ENCODE data around the gene PNMA8A. TPM values are rescaled to one million over a fixed set of nuclear protein-coding genes. Genes with fewer than 3 reads are reported as not detected.

The PNMA8A gene
- total RNA-seq, 2 experiments from 2014 or later: not detected

GRCh38 chr19:46426035-46426505 is 45.3 kb downstream of the PNMA8A start:
- Mint-ChIP-seq H3K9me3 (ENCODE audit: low read depth) (no peaks in the 10 kb centered on the region), H3K27me3 (peaks cover 70% of the 10 kb centered on the region), H3K4me3 (peak overlapping the region; percentile 57), H3K36me3 (ENCODE audit: low read depth) (no peaks in the 10 kb centered on the region), H3K27ac (no peak overlapping the region), H3K4me1 (peaks cover 27% of the 10 kb centered on the region)
- intact Hi-C loops (cut with DNase I, micrococcal nuclease): loop anchor here in 1 of 2 experiments (2.0 kb wide), 2 partner anchors 41 to 311 kb away; no protein-coding TSS in a partner anchor
- ATAC-seq (no peak), DNase-seq (no peak)
- POLR2A ChIA-PET: no interaction called here
- CTCF ChIA-PET: interaction anchor here (0.6 to 1.2 kb wide), 2 partner anchors 31 to 344 kb away, joined by 3 read pairs; no protein-coding TSS in a partner anchor

GRCh38 chr19:46423188-46423587 is 48.2 kb downstream of the PNMA8A start:
- Mint-ChIP-seq H3K27ac (no peak overlapping the region), H3K27me3 (peaks cover 52% of the 10 kb centered on the region), H3K4me3 (no peak overlapping the region), H3K36me3 (ENCODE audit: low read depth) (no peaks in the 10 kb centered on the region), H3K4me1 (peaks cover 19% of the 10 kb centered on the region), H3K9me3 (ENCODE audit: low read depth) (no peaks in the 10 kb centered on the region)
- ATAC-seq (no peak), DNase-seq (no peak)
- ChIA-PET POLR2A (interaction anchor here (0.6 kb wide), 2 partner anchors 27 to 116 kb away, joined by 5 to 10 read pairs; no protein-coding TSS in a partner anchor), CTCF (interaction anchor here (0.7 to 1.4 kb wide), 2 partner anchors 21 to 1915 kb away, joined by 3 read pairs; no protein-coding TSS in a partner anchor)
- intact Hi-C loops (cut with DNase I, micrococcal nuclease): no loop called here

DNA sequence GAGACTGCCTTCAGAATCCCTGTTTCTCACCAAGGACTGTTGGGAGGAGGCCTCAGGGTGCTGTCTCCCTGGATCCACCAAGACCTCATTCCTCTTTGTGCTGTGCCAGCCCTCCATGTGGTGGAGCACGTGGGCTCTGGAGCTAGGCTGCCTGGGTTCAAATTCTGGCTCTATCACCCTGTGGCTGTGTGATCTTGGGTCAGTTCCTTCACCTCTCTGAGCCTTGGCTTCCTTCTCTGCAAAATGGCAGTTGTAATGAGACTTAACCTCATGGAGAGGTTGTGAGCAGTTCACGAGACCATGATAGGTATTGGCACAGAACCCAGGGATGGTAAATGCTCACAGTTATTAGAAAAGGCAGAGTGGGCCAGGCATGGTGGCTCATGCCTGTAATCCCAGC is 49.0 kb downstream of the PNMA8A start:
- ATAC-seq (no peak), DNase-seq (no peak)
- Mint-ChIP-seq H3K27ac (no peak overlapping the region), H3K36me3 (ENCODE audit: low read depth) (no peaks in the 10 kb centered on the region), H3K27me3 (peaks cover 44% of the 10 kb centered on the region), H3K4me1 (peaks cover 13% of the 10 kb centered on the region), H3K4me3 (no peak overlapping the region), H3K9me3 (ENCODE audit: low read depth) (no peaks in the 10 kb centered on the region)
- ChIA-PET CTCF (interaction anchor here (0.6 kb wide), 1 partner anchor 66 kb away, joined by 3 read pairs; no protein-coding TSS in a partner anchor), POLR2A (no interaction called here)
- intact Hi-C loops (cut with DNase I, micrococcal nuclease): no loop called here

DNA sequence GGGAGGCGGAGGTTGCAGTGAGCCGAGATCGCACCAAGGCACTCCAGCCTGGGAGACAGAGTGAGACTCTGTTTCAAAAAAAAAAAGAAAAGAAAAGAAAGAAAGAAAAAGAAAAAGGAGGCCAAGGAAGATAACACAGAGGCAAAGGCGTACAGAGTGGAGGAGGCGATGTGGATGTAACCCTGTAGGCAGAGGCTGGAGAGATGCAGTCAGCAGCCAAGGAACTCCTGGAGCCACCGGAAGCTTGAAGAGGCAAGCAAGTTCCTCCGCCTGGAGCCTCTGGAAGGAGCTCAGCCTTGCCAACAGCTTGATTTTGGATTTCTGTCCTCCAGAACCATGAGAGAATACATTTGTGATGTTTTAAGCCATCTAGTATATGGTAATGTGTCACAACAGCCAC is 51.3 kb downstream of the PNMA8A start:
- no peak overlapping the region for H3K4me3 Mint-ChIP-seq
- intact Hi-C loops (cut with DNase I, micrococcal nuclease): no loop called here
- CTCF ChIA-PET: interaction anchor here (0.6 kb wide), 1 partner anchor 449 kb away, joined by 3 read pairs; no protein-coding TSS in a partner anchor
- POLR2A ChIA-PET: interaction anchor here (0.6 kb wide), 1 partner anchor 1409 kb away, joined by 5 read pairs; no protein-coding TSS in a partner anchor
- ATAC-seq: no peak
- no peak for DNase-seq
- no peaks in the 10 kb centered on the region for H3K9me3 Mint-ChIP-seq (ENCODE audit: low read depth)
- H3K36me3 Mint-ChIP-seq (ENCODE audit: low read depth): no peaks in the 10 kb centered on the region
- H3K27me3 Mint-ChIP-seq: peaks cover 42% of the 10 kb centered on the region
- H3K4me1 Mint-ChIP-seq: peaks cover 3% of the 10 kb centered on the region
- no peak overlapping the region for H3K27ac Mint-ChIP-seq

Other genes with a start within 250 kb of the PNMA8A start
- gene IGFL1, start 241.8 kb downstream of the PNMA8A start, total RNA-seq: not detected
- not detected for gene HIF3A, start 174.5 kb downstream of the PNMA8A start, total RNA-seq
- gene PPP5C, start 124.5 kb downstream of the PNMA8A start, total RNA-seq: 100 to 1,000 TPM in 1 of 2 experiments, 10 to 100 TPM in 1; 100.0 to 129 TPM
- gene CCDC8, start 58.0 kb downstream of the PNMA8A start, total RNA-seq: not detected
- gene PNMA8C, start 42.6 kb downstream of the PNMA8A start, total RNA-seq: not detected
- under 1 TPM; 0.07 to 0.14 TPM for gene PNMA8B, start 24.3 kb upstream of the PNMA8A start, total RNA-seq
- gene CALM3, start 129.8 kb upstream of the PNMA8A start, total RNA-seq: 100 to 1,000 TPM; 493 to 631 TPM
- gene PTGIR, start 153.5 kb upstream of the PNMA8A start, total RNA-seq: 10 to 100 TPM; 40.1 to 41.0 TPM
- 10 to 100 TPM; 13.8 to 17.4 TPM for gene GNG8, start 164.6 kb upstream of the PNMA8A start, total RNA-seq
- gene DACT3, start 189.6 kb upstream of the PNMA8A start, total RNA-seq: 1 to 10 TPM; 2.9 to 3.1 TPM
- 10 to 100 TPM; 76.0 to 78.3 TPM for gene PRKD2, start 245.6 kb upstream of the PNMA8A start, total RNA-seq

Data from activated CD4-positive, alpha-beta T cell treated with anti-CD3 and anti-CD28 coated beads for 36 hours (primary cell).